HCEC 1CT (cell line): ENCODE data around the gene PCDHB3.
"Not testable (repeated sequence)": the region's sequence is repeated elsewhere in the genome, so short reads cannot be mapped to it uniquely, and the experiment has no call there.

Experiments used
- DNase-seq: peaks from one replicate; pipeline ENCODE4 v3.0.0-alpha.2; 2017

Gene PCDHB3

GRCh38 chr5:141137346-141137745, 37.1 kb downstream of the PCDHB3 start:
- not testable (repeated sequence) for DNase-seq

DNA sequence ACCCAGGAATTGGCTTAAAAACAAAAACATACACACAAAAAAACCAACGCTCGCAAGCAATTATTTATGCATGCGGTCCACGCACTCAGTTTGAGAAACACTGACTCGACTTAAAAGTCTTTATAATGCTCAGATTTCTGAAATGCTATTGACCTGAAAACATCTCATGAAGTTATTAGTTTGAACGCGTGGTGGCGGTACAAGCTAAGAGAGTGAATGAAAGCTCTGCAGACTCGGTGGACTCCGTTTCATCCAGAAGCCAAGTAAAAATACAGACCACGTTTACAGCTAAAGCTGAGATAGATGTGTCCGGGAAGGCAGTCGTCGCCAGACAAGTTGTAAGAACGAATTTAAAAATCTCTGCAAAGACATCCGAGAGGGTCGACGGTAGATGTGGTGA, 49.5 kb downstream of the PCDHB3 start, which contains the start of gene PCDHB6:
PCDHB6 (plus strand) TSS at position 246 of the 400 bp plus-strand sequence. CDS start 201 bp downstream, outside the sequence.
- DNase-seq: no peak

- no peak for DNase-seq
Observed at GRCh38 chr5:141150224-141150992, 50.1 kb downstream of the PCDHB3 start.

- no peak for DNase-seq
Observed at GRCh38 chr5:141150993-141151325, 50.7 kb downstream of the PCDHB3 start.

DNA sequence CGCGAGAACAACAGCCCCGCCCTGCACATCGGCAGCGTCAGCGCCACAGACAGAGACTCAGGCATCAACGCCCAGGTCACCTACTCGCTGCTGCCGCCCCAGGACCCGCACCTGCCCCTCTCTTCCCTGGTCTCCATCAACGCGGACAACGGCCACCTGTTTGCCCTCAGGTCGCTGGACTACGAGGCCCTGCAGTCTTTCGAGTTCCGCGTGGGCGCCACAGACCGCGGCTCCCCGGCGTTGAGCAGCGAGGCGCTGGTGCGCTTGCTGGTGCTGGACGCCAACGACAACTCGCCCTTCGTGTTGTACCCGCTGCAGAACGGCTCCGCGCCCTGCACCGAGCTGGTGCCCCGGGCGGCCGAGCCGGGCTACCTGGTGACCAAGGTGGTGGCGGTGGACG, 51.4 kb downstream of the PCDHB3 start:
- DNase-seq: not testable (repeated sequence)

GRCh38 chr5:141152096-141152495, 51.8 kb downstream of the PCDHB3 start:
- DNase-seq: not testable (repeated sequence)
